ENCODE data around the gene POU3F3. TPM values are rescaled to one million over a fixed set of nuclear protein-coding genes. Genes with fewer than 3 reads are reported as not detected.

The POU3F3 gene
- total RNA-seq, 1 experiment from 2014 or later, result not detected

GRCh38 chr2:104856086-104856972, 2.4 kb downstream of the POU3F3 start:
- H3K9me2 ChIP-seq (ENCODE audit: insufficient read depth), result no peaks in the 10 kb centered on the region
- RAD21 ChIA-PET (ENCODE audit: low non-redundant PET in 1 of 2, low total read pairs in 2 of 2, uncharacterized antibody in 2 of 2, unreplicated experiment in 2 of 2), result no interaction called here
- TF ChIP-seq EZH2 (IDR thresholded peaks at IDR 0.05) (no peak), MAX (IDR thresholded peaks at IDR 0.05) (no peak), ZBTB33 (IDR thresholded peaks at IDR 0.05; ENCODE audit: extremely low read depth, insufficient replicate concordance, low read length) (no peak), ATF3 (IDR thresholded peaks at IDR 0.05) (no peak), TCF7L2 (IDR thresholded peaks at IDR 0.05; ENCODE audit: borderline replicate concordance, extremely low read depth, insufficient read depth, insufficient read length) (no peak), REST (IDR thresholded peaks at IDR 0.05; ENCODE audit: low read depth) (no peak), RAD21 (IDR thresholded peaks at IDR 0.05; ENCODE audit: low read depth) (no peak), POLR2A (IDR thresholded peaks at IDR 0.05; ENCODE audit: borderline replicate concordance, extremely low read depth, insufficient read depth, insufficient read length) (no peak), CBX3 (IDR thresholded peaks at IDR 0.05; ENCODE audit: low read depth) (no peak), JUND (IDR thresholded peaks at IDR 0.05) (no peak), CEBPB (IDR thresholded peaks at IDR 0.05; ENCODE audit: low read depth) (no peak), YY1 (IDR thresholded peaks at IDR 0.05; ENCODE audit: extremely low read depth, insufficient replicate concordance, low read depth, low read length) (no peak), EGR1 (IDR thresholded peaks at IDR 0.05; ENCODE audit: low read depth) (no peak), ELF1 (IDR thresholded peaks at IDR 0.05; ENCODE audit: borderline replicate concordance, low read depth) (no peak), SRF (IDR thresholded peaks at IDR 0.05; ENCODE audit: low read depth) (no peak), SIN3A (IDR thresholded peaks at IDR 0.05; ENCODE audit: low read depth) (no peak), SP1 (IDR thresholded peaks at IDR 0.05; ENCODE audit: low read depth) (no peak), FOSL1 (IDR thresholded peaks at IDR 0.05; ENCODE audit: low read depth) (no peak)
- no peak overlapping the region for H3K4me3 ChIP-seq (replicated peaks in 1 of 2; ENCODE audit: low read depth in 1 of 2, low read length in 2 of 2)
- intact Hi-C loops (cut with micrococcal nuclease), result no loop called here
- CTCF ChIA-PET, result no interaction called here
- POLR2A ChIA-PET, result no interaction called here
- no peaks in the 10 kb centered on the region for H3K27me3 ChIP-seq (ENCODE audit: insufficient read depth, low read length)
- no peak overlapping the region for H2AFZ ChIP-seq (ENCODE audit: low read depth, low read length, poor library complexity, severe bottlenecking)
- no peak overlapping the region for H3K9ac ChIP-seq (ENCODE audit: low read length)
- no peaks in the 10 kb centered on the region for H3K79me2 ChIP-seq (ENCODE audit: insufficient read depth, low read length)
- no peak overlapping the region for H3K27ac ChIP-seq (ENCODE audit: low read depth, low read length)
- H3K4me2 ChIP-seq (ENCODE audit: low read length), result no peak overlapping the region
- no peaks in the 10 kb centered on the region; the same call in 1 of the 2 replicates for H4K20me1 ChIP-seq (ENCODE audit: insufficient read depth)
- no peak for ATAC-seq
- H3K36me3 ChIP-seq (ENCODE audit: control insufficient read depth in 1 of 2, insufficient read depth in 2 of 2, low read length in 2 of 2), result no peaks in the 10 kb centered on the region
- no peak for DNase-seq (ENCODE audit: low read depth, low spot score)
- no peaks in the 10 kb centered on the region for H3K4me1 ChIP-seq (ENCODE audit: control insufficient read depth in 1 of 2, insufficient read depth in 2 of 2, low read length in 2 of 2)
- no TSS peak for BruUV-seq (replicated peaks)
- H3K9me3 ChIP-seq (ENCODE audit: control insufficient read depth in 1 of 2, insufficient read depth in 1 of 2, low read depth in 1 of 2, low read length in 2 of 2), result no peaks in the 10 kb centered on the region

All from HCT116 (cell line).